Measurements from ENCODE around the gene MSANTD7. TPM values are rescaled to one million over a fixed set of nuclear protein-coding genes. Genes with fewer than 3 reads are reported as not detected.

Gene MSANTD7
- total and polyA plus RNA-seq, 2 of the 13 experiments (the other 11 are each of a cell fraction or from before 2014, with no cell fraction given) = 3.7 to 16.7 TPM

- TF ChIP-seq REXO4 (CRISPR knock-in tag; IDR thresholded peaks at IDR 0.05; ENCODE audit: borderline replicate concordance) = no peak
- no peak for TF ChIP-seq MYC (CRISPR knock-in tag; IDR thresholded peaks at IDR 0.05; ENCODE audit: borderline replicate concordance)
- no peak for TF ChIP-seq ZNF558 (CRISPR knock-in tag; IDR thresholded peaks at IDR 0.05; ENCODE audit: borderline replicate concordance)
- no peak for TF ChIP-seq ZBED4 (CRISPR knock-in tag; IDR thresholded peaks at IDR 0.05; ENCODE audit: borderline replicate concordance)
- TF ChIP-seq ZSCAN5A (CRISPR knock-in tag; IDR thresholded peaks at IDR 0.05; ENCODE audit: borderline replicate concordance) = no peak
- no peak for TF ChIP-seq ZNF292 (CRISPR knock-in tag; IDR thresholded peaks at IDR 0.05; ENCODE audit: borderline replicate concordance, low read depth)
- no peak for TF ChIP-seq CEBPG (CRISPR knock-in tag; IDR thresholded peaks at IDR 0.05)
- no peak for TF ChIP-seq ZNF251 (CRISPR knock-in tag; IDR thresholded peaks at IDR 0.05)
- no peak for TF ChIP-seq SNAI1 (CRISPR knock-in tag; IDR thresholded peaks at IDR 0.05; ENCODE audit: borderline replicate concordance)
- no peak for TF ChIP-seq MATR3 (CRISPR knock-in tag; IDR thresholded peaks at IDR 0.05)
- no peak for TF ChIP-seq ONECUT2 (CRISPR knock-in tag; IDR thresholded peaks at IDR 0.05)
Measured at GRCh38 chr10:14876764-14877163, 38.7 kb downstream of the MSANTD7 start (continued).
